HepG2 (cell line): ENCODE results near the gene IL12A. TPM values are rescaled to one million over a fixed set of nuclear protein-coding genes. Genes with fewer than 3 reads are reported as not detected.

ENCODE experiments used
- MIER3 ChIP-seq: IDR thresholded peaks from 2 replicates; pipeline ENCODE4 v1.6.1; 2016; ENCODE audit warnings: missing compliant biosample characterization, borderline replicate concordance
- PAWR ChIP-seq: sonication (generic); formaldehyde crosslinking; IDR thresholded peaks from 2 replicates; pipeline ENCODE4 v1.4.0; 2020; ENCODE audit warnings: missing genetic modification reagents, mild to moderate bottlenecking, borderline replicate concordance
- SIN3B ChIP-seq: fragments of 150-350 bp; IDR thresholded peaks from 2 replicates; pipeline ENCODE4 v1.6.1; 2014; ENCODE audit warnings: low read length
- SRSF1 ChIP-seq: fragments of 200-400 bp; formaldehyde crosslinking; optimal IDR thresholded peaks from 2 replicates; pipeline ENCODE3; 2017; ENCODE audit warnings: mild to moderate bottlenecking, low read depth, low read length, moderate library complexity
- ZFP36L2 ChIP-seq: sonication (generic); formaldehyde crosslinking; IDR thresholded peaks from 2 replicates; pipeline ENCODE4 v1.4.0; 2020; ENCODE audit warnings: missing genetic modification reagents
- ZNF101 ChIP-seq: sonication (generic); formaldehyde crosslinking; IDR thresholded peaks from 2 replicates; pipeline ENCODE4 v1.4.0; 2020; ENCODE audit warnings: mild to moderate bottlenecking, low read depth, missing genetic modification reagents, borderline replicate concordance
- ZNF547 ChIP-seq: sonication (generic); formaldehyde crosslinking; IDR thresholded peaks from 2 replicates; pipeline ENCODE4 v1.5.1; 2020; ENCODE audit warnings: mild to moderate bottlenecking, missing genetic modification reagents
- ZNF563 ChIP-seq: sonication (generic); formaldehyde crosslinking; IDR thresholded peaks from 2 replicates; pipeline ENCODE4 v1.8.0; 2022; ENCODE audit warnings: mild to moderate bottlenecking, moderate library complexity, missing genetic modification reagents
- ZNF775 ChIP-seq: sonication (generic); formaldehyde crosslinking; IDR thresholded peaks from 2 replicates; pipeline ENCODE4 v1.4.0; 2020; ENCODE audit warnings: missing genetic modification reagents, mild to moderate bottlenecking, moderate library complexity, borderline replicate concordance
- ZNF841 ChIP-seq: sonication (generic); formaldehyde crosslinking; IDR thresholded peaks from 2 replicates; pipeline ENCODE4 v1.8.1; 2023; ENCODE audit warnings: missing genetic modification reagents, borderline replicate concordance
- ZSCAN9 ChIP-seq: IDR thresholded peaks from 2 replicates; pipeline ENCODE4 v1.6.1; 2016; ENCODE audit warnings: borderline replicate concordance
- polyA plus RNA-seq, 8 experiments: library from polyadenylated mRNA; depleted of rRNA in 3 of 8; stranded (reverse) in 7 of 8; unstranded in 1 of 8; fragments of >200 nt; fragmentation: Illumina TruSeq in 4 of 8; extraction: Trizol in 4 of 8; gene quantifications; 2 replicates each; pipeline versions ENCODE4 v1.2.1 to v1.2.3, GENCODE V29; 2011 to 2016; ENCODE audit warnings: low read depth in 4 of 8, missing spikeins in 1 of 8, mixed read lengths in 1 of 8; ENCODE audit not compliant: insufficient read depth in 1 of 8
- total RNA-seq, 5 experiments: library from RNA; depleted of rRNA; stranded (reverse); fragments of >200 nt; fragmentation: Illumina TruSeq; extraction: Trizol; gene quantifications; 2 replicates each; pipeline ENCODE4 v1.2.3, GENCODE V29; 2016; ENCODE audit warnings: low read depth in 1 of 5
- TF ChIP-seq, protein P1 (sequence below): sonication (generic); formaldehyde crosslinking; IDR thresholded peaks from 2 replicates; pipeline ENCODE4 v1.5.1; 2020; ENCODE audit warnings: mild to moderate bottlenecking, missing genetic modification reagents, borderline replicate concordance
- TF ChIP-seq, protein P2 (sequence below): sonication (generic); formaldehyde crosslinking; IDR thresholded peaks from 2 replicates; pipeline ENCODE4 v1.4.0; 2020; ENCODE audit warnings: missing genetic modification reagents
- TF ChIP-seq, protein P3 (sequence below): sonication (generic); formaldehyde crosslinking; IDR thresholded peaks from 2 replicates; pipeline ENCODE4 v1.4.0; 2020; ENCODE audit warnings: mild to moderate bottlenecking, missing genetic modification reagents, borderline replicate concordance
- TF ChIP-seq, protein P4 (sequence below): sonication (generic); formaldehyde crosslinking; IDR thresholded peaks from 2 replicates; pipeline ENCODE4 v1.8.0; 2022; ENCODE audit warnings: mild to moderate bottlenecking, missing genetic modification reagents, moderate library complexity
- TF ChIP-seq, protein P5 (sequence below): sonication (generic); formaldehyde crosslinking; IDR thresholded peaks from 2 replicates; pipeline ENCODE4 v1.4.0; 2020; ENCODE audit warnings: mild to moderate bottlenecking, low read depth, missing genetic modification reagents
- TF ChIP-seq, protein P6 (sequence below), 2 experiments: fragments of 450-650 bp in 1 of 2; sonication (generic) in 1 of 2; formaldehyde crosslinking; IDR thresholded peaks; 2 replicates each; pipeline versions ENCODE4 v1.5.0 to v1.8.0; 2020 to 2022; ENCODE audit warnings: mild to moderate bottlenecking in 1 of 2, missing genetic modification reagents in 1 of 2

Gene IL12A
- total and polyA plus RNA-seq, 2 of the 13 experiments (the other 11 are each of a cell fraction or from before 2014, with no cell fraction given) = 0.36 to 1.1 TPM

DNA sequence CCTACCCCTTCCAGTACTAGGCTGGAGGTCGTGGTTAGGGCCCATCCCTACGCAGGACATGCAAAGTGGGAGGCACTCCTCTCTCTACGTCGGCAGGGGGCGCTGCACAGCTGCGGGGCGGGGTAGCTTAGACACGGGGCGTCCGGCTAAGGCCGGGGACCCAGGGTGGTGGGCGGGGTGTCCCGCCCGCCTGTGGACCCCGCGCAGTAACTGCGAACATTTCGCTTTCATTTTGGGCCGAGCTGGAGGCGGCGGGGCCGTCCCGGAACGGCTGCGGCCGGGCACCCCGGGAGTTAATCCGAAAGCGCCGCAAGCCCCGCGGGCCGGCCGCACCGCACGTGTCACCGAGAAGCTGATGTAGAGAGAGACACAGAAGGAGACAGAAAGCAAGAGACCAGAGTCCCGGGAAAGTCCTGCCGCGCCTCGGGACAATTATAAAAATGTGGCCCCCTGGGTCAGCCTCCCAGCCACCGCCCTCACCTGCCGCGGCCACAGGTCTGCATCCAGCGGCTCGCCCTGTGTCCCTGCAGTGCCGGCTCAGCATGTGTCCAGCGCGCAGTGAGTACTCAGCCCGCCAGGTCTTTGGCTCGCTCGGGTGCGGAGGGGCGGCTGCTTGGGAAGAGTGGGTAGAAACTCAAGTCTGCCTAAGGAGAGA, at the start of gene IL12A (continued):
- TF ChIP-seq, protein P1, sequence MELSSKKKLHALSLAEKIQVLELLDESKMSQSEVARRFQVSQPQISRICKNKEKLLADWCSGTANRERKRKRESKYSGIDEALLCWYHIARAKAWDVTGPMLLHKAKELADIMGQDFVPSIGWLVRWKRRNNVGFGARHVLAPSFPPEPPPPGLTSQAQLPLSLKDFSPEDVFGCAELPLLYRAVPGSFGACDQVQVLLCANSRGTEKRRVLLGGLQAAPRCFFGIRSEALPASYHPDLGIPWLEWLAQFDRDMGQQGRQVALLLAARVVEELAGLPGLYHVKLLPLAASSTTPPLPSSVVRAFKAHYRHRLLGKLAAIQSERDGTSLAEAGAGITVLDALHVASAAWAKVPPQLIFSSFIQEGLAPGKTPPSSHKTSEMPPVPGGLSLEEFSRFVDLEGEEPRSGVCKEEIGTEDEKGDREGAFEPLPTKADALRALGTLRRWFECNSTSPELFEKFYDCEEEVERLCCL = 0 out of 2 replicates have a peak, but pooled peaks have one; percentile 28
- TF ChIP-seq SIN3B = no peak
- no peak for TF ChIP-seq SRSF1
- TF ChIP-seq ZNF547 (CRISPR knock-in tag) = peak; percentile 59; the same call in 1 of the 2 replicates
- TF ChIP-seq ZFP36L2 = no peak
- TF ChIP-seq, protein P2, sequence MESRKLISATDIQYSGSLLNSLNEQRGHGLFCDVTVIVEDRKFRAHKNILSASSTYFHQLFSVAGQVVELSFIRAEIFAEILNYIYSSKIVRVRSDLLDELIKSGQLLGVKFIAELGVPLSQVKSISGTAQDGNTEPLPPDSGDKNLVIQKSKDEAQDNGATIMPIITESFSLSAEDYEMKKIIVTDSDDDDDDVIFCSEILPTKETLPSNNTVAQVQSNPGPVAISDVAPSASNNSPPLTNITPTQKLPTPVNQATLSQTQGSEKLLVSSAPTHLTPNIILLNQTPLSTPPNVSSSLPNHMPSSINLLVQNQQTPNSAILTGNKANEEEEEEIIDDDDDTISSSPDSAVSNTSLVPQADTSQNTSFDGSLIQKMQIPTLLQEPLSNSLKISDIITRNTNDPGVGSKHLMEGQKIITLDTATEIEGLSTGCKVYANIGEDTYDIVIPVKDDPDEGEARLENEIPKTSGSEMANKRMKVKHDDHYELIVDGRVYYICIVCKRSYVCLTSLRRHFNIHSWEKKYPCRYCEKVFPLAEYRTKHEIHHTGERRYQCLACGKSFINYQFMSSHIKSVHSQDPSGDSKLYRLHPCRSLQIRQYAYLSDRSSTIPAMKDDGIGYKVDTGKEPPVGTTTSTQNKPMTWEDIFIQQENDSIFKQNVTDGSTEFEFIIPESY = no peak
- no peak for TF ChIP-seq PAWR (CRISPR knock-in tag)
- TF ChIP-seq, protein P3, sequence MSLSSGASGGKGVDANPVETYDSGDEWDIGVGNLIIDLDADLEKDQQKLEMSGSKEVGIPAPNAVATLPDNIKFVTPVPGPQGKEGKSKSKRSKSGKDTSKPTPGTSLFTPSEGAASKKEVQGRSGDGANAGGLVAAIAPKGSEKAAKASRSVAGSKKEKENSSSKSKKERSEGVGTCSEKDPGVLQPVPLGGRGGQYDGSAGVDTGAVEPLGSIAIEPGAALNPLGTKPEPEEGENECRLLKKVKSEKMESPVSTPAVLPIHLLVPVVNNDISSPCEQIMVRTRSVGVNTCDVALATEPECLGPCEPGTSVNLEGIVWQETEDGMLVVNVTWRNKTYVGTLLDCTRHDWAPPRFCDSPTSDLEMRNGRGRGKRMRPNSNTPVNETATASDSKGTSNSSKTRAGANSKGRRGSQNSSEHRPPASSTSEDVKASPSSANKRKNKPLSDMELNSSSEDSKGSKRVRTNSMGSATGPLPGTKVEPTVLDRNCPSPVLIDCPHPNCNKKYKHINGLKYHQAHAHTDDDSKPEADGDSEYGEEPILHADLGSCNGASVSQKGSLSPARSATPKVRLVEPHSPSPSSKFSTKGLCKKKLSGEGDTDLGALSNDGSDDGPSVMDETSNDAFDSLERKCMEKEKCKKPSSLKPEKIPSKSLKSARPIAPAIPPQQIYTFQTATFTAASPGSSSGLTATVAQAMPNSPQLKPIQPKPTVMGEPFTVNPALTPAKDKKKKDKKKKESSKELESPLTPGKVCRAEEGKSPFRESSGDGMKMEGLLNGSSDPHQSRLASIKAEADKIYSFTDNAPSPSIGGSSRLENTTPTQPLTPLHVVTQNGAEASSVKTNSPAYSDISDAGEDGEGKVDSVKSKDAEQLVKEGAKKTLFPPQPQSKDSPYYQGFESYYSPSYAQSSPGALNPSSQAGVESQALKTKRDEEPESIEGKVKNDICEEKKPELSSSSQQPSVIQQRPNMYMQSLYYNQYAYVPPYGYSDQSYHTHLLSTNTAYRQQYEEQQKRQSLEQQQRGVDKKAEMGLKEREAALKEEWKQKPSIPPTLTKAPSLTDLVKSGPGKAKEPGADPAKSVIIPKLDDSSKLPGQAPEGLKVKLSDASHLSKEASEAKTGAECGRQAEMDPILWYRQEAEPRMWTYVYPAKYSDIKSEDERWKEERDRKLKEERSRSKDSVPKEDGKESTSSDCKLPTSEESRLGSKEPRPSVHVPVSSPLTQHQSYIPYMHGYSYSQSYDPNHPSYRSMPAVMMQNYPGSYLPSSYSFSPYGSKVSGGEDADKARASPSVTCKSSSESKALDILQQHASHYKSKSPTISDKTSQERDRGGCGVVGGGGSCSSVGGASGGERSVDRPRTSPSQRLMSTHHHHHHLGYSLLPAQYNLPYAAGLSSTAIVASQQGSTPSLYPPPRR = no peak
- TF ChIP-seq ZNF563 (CRISPR knock-in tag) = no peak
- TF ChIP-seq ZNF101 (CRISPR knock-in tag) = no peak
- no peak for TF ChIP-seq ZNF775
- TF ChIP-seq, protein P4, sequence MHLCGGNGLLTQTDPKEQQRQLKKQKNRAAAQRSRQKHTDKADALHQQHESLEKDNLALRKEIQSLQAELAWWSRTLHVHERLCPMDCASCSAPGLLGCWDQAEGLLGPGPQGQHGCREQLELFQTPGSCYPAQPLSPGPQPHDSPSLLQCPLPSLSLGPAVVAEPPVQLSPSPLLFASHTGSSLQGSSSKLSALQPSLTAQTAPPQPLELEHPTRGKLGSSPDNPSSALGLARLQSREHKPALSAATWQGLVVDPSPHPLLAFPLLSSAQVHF (CRISPR knock-in tag) = no peak
- TF ChIP-seq ZNF841 (CRISPR knock-in tag) = no peak
- TF ChIP-seq MIER3 (CRISPR knock-in tag) = no peak
- TF ChIP-seq ZSCAN9 (CRISPR knock-in tag) = no peak
- TF ChIP-seq, protein P5, sequence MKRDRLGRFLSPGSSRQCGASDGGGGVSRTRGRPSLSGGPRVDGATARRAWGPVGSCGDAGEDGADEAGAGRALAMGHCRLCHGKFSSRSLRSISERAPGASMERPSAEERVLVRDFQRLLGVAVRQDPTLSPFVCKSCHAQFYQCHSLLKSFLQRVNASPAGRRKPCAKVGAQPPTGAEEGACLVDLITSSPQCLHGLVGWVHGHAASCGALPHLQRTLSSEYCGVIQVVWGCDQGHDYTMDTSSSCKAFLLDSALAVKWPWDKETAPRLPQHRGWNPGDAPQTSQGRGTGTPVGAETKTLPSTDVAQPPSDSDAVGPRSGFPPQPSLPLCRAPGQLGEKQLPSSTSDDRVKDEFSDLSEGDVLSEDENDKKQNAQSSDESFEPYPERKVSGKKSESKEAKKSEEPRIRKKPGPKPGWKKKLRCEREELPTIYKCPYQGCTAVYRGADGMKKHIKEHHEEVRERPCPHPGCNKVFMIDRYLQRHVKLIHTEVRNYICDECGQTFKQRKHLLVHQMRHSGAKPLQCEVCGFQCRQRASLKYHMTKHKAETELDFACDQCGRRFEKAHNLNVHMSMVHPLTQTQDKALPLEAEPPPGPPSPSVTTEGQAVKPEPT (CRISPR knock-in tag) = no peak
- TF ChIP-seq, protein P6, sequence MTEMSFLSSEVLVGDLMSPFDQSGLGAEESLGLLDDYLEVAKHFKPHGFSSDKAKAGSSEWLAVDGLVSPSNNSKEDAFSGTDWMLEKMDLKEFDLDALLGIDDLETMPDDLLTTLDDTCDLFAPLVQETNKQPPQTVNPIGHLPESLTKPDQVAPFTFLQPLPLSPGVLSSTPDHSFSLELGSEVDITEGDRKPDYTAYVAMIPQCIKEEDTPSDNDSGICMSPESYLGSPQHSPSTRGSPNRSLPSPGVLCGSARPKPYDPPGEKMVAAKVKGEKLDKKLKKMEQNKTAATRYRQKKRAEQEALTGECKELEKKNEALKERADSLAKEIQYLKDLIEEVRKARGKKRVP (CRISPR knock-in tag; IDR thresholded peaks at IDR 0.05) = no peak; a peak in 1 of 4 replicates
